Sigmoid colon (tissue), 7 donors: ENCODE data around the gene TUBD1. TPM values are rescaled to one million over a fixed set of nuclear protein-coding genes. Genes with fewer than 3 reads are reported as not detected.

Experiments used
- DNase-seq: peaks from one replicate; pipeline ENCODE4 v3.0.0-alpha.2; 2019
- H3K27ac ChIP-seq, 4 donors: fragments of 200-600 bp; sonication (generic); one replicate each; pipeline ENCODE4 v1.5.1; 2016 to 2019; ENCODE audit warnings: mild to moderate bottlenecking in 1 of 4
- H3K27me3 ChIP-seq, 3 donors: fragments of 200-600 bp; sonication (generic); one replicate each; pipeline ENCODE4 v1.5.1; 2019; ENCODE audit warnings: mild to moderate bottlenecking in 1 of 3
- H3K36me3 ChIP-seq, 4 donors: fragments of 200-600 bp; sonication (generic); one replicate each; pipeline ENCODE4 v1.5.1; 2016 to 2019
- H3K4me1 ChIP-seq, 4 donors: fragments of 200-600 bp; sonication (generic); one replicate each; pipeline ENCODE4 v1.5.1; 2017 to 2019
- H3K4me3 ChIP-seq, 4 donors: fragments of 200-600 bp; sonication (generic); one replicate each; pipeline ENCODE4 v1.5.1; 2017 to 2019; ENCODE audit warnings: mild to moderate bottlenecking in 2 of 4, moderate library complexity in 1 of 4
- H3K9me3 ChIP-seq, 4 donors: fragments of 200-600 bp in 3 of 4; sonication (generic) in 3 of 4; one replicate each; pipeline versions ENCODE4 v1.5.1 to v1.6.1; 2013 to 2019
- EP300 ChIP-seq, 4 donors: sonication (generic); formaldehyde crosslinking; IDR thresholded peaks; one replicate each; pipeline ENCODE4 v1.6.1; 2017; ENCODE audit warnings: antibody characterized with exemption in 4 of 4
- POLR2A ChIP-seq, 2 donors: fragments of 450-650 bp; IDR thresholded peaks; one replicate each; pipeline ENCODE4 v1.6.1; 2016; ENCODE audit warnings: antibody characterized with exemption in 2 of 2, mild to moderate bottlenecking in 2 of 2, moderate library complexity in 2 of 2
- POLR2AphosphoS5 ChIP-seq, 4 donors: sonication (generic); formaldehyde crosslinking; IDR thresholded peaks; one replicate each; pipeline ENCODE4 v1.6.1; 2017; ENCODE audit warnings: antibody characterized with exemption in 4 of 4
- WGBS, 2 donors: extraction: QIAGEN DNeasy Blood & Tissue Kit; methylation state at CpG; one replicate each; pipeline ENCODE4 v1.1.7; 2013; 5-methylcytosine and 5-hydroxymethylcytosine counted together
- intact Hi-C: fragments of 100-400 bp; cut with DNase I; formaldehyde crosslinking; loops from one replicate; pipeline ENCODE4 v1.15.1; 2023
- polyA plus RNA-seq, 3 donors: library from polyadenylated mRNA; stranded (reverse); fragments of 200-250 nt; gene quantifications; one replicate each; pipeline ENCODE4 v1.2.3, GENCODE V29; 2013
- total RNA-seq, 4 donors: library from RNA; depleted of rRNA; stranded (reverse); fragments of >200 nt; gene quantifications; one replicate each; pipeline ENCODE4 v1.1.0, GENCODE V29; 2016
- TF ChIP-seq, protein P1 (sequence below), 4 experiments: fragments of 450-650 bp in 3 of 4; fragments of 200-600 bp in 1 of 4; IDR thresholded peaks; one replicate each; pipeline ENCODE4 v1.5.1; 2016 to 2019; ENCODE audit warnings: antibody characterized with exemption in 4 of 4, mild to moderate bottlenecking in 3 of 4, moderate library complexity in 2 of 4
- donor health status: healthy with polysubstance abuse.
- donor health status: Bipolar disorder and iron deficiency.
- donor health status: healthy.

The TUBD1 gene
- total and polyA plus RNA-seq, 7 donors, result 3.9 to 23.2 (median 13.8) TPM

DNA sequence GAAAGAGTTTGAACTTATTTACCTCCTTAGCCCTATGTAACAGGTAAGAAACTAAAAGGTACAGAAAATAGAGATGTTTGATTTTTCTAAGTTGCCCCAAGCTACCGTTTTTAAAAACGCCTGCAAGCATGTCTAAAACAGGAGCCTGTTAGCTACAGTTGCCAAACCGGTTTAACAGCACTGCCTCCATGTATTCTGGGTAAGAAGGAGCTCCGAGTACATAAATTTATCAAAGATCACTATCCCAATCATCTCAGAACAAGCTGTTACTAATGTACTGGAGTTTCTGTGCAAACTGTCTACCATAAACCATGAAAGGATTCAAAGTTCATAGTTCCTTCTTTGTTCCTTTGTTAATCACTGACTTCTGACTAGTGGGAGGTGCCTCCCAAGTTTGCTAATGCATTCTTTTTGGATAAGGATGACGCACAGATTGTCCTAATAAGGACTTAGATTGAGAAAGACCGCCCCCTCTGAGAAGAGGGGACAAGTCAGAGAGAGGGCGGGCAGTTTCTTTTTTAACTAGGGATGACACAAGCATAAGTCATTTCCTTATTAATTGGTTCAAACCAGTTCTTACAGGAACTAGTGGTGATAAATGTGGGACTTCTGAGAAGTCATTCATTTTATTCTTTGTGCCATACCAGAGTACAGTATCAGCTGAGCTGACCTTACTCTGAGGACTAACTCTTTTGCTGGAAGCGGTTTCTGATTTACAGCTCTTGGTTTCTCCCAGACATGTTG is 55.3 kb downstream of the TUBD1 start:
- no peaks in the 10 kb centered on the region for H3K27me3 ChIP-seq
- H3K4me3 ChIP-seq, result peak overlapping the region; percentile 50 to 67 (median 56)
- peak overlapping the region; percentile 88 to 94 (median 93) for H3K27ac ChIP-seq
- TF ChIP-seq POLR2A (IDR thresholded peaks at IDR 0.05) (peak; percentile 84 to 92), POLR2AphosphoS5 (IDR thresholded peaks at IDR 0.05) (peak; percentile 87 to 99 (median 96)), EP300 (IDR thresholded peaks at IDR 0.05) (peak; percentile 58 to 98 (median 91))
- TF ChIP-seq, protein P1, sequence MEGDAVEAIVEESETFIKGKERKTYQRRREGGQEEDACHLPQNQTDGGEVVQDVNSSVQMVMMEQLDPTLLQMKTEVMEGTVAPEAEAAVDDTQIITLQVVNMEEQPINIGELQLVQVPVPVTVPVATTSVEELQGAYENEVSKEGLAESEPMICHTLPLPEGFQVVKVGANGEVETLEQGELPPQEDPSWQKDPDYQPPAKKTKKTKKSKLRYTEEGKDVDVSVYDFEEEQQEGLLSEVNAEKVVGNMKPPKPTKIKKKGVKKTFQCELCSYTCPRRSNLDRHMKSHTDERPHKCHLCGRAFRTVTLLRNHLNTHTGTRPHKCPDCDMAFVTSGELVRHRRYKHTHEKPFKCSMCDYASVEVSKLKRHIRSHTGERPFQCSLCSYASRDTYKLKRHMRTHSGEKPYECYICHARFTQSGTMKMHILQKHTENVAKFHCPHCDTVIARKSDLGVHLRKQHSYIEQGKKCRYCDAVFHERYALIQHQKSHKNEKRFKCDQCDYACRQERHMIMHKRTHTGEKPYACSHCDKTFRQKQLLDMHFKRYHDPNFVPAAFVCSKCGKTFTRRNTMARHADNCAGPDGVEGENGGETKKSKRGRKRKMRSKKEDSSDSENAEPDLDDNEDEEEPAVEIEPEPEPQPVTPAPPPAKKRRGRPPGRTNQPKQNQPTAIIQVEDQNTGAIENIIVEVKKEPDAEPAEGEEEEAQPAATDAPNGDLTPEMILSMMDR (IDR thresholded peaks at IDR 0.05), result no peak
- peaks cover 0 to 19% (median 0%) of the 10 kb centered on the region in 4 donors for H3K36me3 ChIP-seq
- H3K9me3 ChIP-seq, result no peaks in the 10 kb centered on the region
- peak; percentile 89 for DNase-seq
- peaks cover 0 to 46% (median 33%) of the 10 kb centered on the region in 4 donors for H3K4me1 ChIP-seq
- 2 to 6% methylated on average over 8 of the region's 8 CpGs for WGBS, 2 donors
- intact Hi-C loops, result no loop called here

DNA sequence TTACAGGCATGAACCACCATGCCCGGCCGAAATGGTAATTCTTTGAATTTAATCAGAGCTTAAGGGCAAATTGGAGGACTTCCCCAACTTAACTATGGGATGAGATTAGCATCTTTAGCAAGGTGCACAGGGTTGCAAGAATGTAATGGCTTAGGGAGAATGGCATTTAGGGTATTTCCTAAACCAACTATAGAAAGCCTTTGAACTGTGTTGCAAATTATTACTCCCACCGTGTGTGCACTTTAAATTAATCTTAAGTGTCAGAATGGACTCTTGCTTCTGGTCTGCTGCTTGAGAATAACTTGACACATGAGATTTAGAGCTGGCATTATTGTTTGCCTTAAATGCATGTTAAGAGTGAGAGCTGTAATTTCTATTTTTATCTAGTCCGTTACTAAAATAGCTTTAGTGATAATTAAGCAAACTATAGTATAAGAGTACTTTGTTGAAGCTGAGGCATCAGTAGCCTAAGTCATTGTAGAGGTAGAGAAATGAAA is 59.8 kb downstream of the TUBD1 start:
- H3K27ac ChIP-seq, result peak overlapping the region in 2 of 4 donors; percentile 36 to 94

DNA sequence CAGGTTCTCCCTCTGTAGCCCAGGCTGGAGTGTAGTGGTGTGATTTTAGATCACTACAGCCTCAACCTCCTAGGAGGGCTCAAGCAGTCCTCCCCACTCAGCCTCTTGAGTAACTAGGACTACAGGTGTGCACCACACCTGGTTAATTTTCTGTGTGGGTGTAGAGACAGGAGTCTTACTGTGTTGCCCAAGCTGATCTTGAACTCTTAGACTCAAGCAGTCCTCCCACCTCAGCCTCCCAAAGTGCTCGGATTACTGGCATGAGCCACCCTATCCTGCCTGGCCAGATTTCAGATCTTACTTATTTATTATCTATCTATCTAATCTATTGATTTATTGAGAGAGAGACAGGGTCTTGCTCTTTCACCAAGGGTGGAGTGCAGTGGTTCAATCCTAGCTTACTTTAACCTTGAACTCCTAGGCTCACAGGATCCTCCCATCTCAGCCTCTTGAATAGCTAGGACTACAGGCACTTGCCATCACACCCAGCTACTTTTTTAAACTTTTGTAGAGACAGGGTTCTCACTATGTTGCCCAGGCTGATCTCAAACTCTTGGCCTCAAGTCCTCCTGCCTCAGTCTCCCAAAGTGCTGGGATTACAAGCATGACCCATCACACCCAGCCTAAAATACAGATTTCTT is 61.8 kb downstream of the TUBD1 start:
- no peak for TF ChIP-seq POLR2AphosphoS5 (IDR thresholded peaks at IDR 0.05)
- TF ChIP-seq, protein P1 (IDR thresholded peaks at IDR 0.05), result no peak
- no peak for DNase-seq
- Histone ChIP-seq H3K36me3 (no peaks in the 10 kb centered on the region), H3K27me3 (no peaks in the 10 kb centered on the region), H3K9me3 (no peaks in the 10 kb centered on the region), H3K4me1 (peaks cover 0 to 73% (median 55%) of the 10 kb centered on the region in 4 donors), H3K4me3 (no peak overlapping the region), H3K27ac (peak overlapping the region; percentile 71 to 94 (median 78))
- 33 to 76% methylated on average over 1 of the region's 1 CpG for WGBS, 2 donors
- intact Hi-C loops, result no loop called here

More for the DNA sequence above, 59.8 kb downstream of the TUBD1 start:
- Histone ChIP-seq H3K27me3 (no peaks in the 10 kb centered on the region), H3K36me3 (no peaks in the 10 kb centered on the region), H3K4me3 (no peak overlapping the region), H3K9me3 (no peaks in the 10 kb centered on the region), H3K4me1 (peaks cover 0 to 60% (median 49%) of the 10 kb centered on the region in 4 donors)
- intact Hi-C loops, result no loop called here
- TF ChIP-seq POLR2A (IDR thresholded peaks at IDR 0.05), result no peak
- no peak for DNase-seq
- 56 to 71% methylated on average over 4 of the region's 4 CpGs for WGBS, 2 donors

DNA sequence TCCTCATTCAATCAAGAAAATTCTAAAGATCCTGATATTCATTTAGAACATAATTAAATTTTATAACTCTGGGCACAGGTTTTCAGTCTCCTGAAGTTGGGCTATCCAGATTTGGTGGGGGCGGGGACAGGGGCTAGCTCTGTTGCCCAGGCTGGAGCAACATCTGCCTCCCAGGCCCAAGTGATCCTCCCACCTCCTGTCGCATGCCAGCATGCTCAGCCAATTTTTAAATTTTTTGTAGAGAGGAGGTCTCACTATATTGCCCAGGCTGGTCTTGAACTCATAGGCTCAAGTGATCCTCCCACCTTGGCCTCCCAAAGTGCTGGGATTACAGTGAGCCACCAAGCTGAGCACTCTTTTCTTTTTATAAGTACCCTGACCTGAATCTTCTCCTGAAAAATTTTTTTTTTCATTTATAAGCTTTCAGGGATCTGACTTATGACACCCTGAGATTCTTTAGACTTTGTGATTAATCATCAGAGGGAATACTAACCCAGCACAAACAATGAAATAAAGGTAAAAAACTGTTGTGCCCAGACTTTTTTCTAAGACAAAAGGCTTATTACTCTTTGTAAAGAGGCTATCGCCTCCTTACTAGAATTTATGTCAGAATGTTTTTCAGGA is 62.6 kb downstream of the TUBD1 start:
- no peaks in the 10 kb centered on the region for H3K9me3 ChIP-seq
- TF ChIP-seq POLR2A (IDR thresholded peaks at IDR 0.05), result no peak
- TF ChIP-seq, protein P1 (IDR thresholded peaks at IDR 0.05), result no peak
- no peak for TF ChIP-seq EP300 (IDR thresholded peaks at IDR 0.05)
- no peak for TF ChIP-seq POLR2AphosphoS5 (IDR thresholded peaks at IDR 0.05)
- peaks cover 0 to 81% (median 59%) of the 10 kb centered on the region in 4 donors for H3K4me1 ChIP-seq
- H3K27me3 ChIP-seq, result no peaks in the 10 kb centered on the region
- H3K27ac ChIP-seq, result peak overlapping the region; percentile 71 to 94 (median 78)
- no peak overlapping the region for H3K4me3 ChIP-seq
- 33 to 64% methylated on average over 3 of the region's 3 CpGs for WGBS, 2 donors
- intact Hi-C loops, result no loop called here
- no peak for DNase-seq
- H3K36me3 ChIP-seq, result no peaks in the 10 kb centered on the region
